Mucosa of descending colon (tissue), 3 donors: ENCODE results near the gene ATXN2L. TPM values are rescaled to one million over a fixed set of nuclear protein-coding genes. Genes with fewer than 3 reads are reported as not detected.

Source experiments
- ATAC-seq: fragments of 200-7000 bp; cut with Tn5 transposase; one replicate; pipeline ENCODE4 v1.9.1; 2020; ENCODE audit warnings: mild to moderate bottlenecking, moderate library complexity
- DNase-seq, 3 donors: peaks; one replicate each; pipeline ENCODE4 v3.0.0-alpha.2; 2020
- H3K36me3 ChIP-seq: fragments of 200-600 bp; one replicate; pipeline ENCODE4 v1.8.0; 2021; ENCODE audit warnings: low read depth, mild to moderate bottlenecking
- H3K4me1 ChIP-seq: fragments of 200-600 bp; one replicate; pipeline ENCODE4 v1.8.0; 2021; ENCODE audit warnings: low read depth, mild to moderate bottlenecking
- H3K4me3 ChIP-seq: fragments of 200-600 bp; one replicate; pipeline ENCODE4 v1.8.0; 2021; ENCODE audit warnings: mild to moderate bottlenecking
- H3K9me3 ChIP-seq: fragments of 200-600 bp; one replicate; pipeline ENCODE4 v1.8.0; 2021; ENCODE audit warnings: mild to moderate bottlenecking
- CTCF ChIP-seq: fragments of 200-600 bp; IDR thresholded peaks from one replicate; pipeline ENCODE4 v1.8.0; 2022; ENCODE audit warnings: antibody characterized with exemption, mild to moderate bottlenecking
- intact Hi-C, 2 donors: fragments of 100-400 bp; cut with DNase I in 1 of 2; cut with micrococcal nuclease in 1 of 2; formaldehyde crosslinking; loops; one replicate each; pipeline versions ENCODE4 v1.11.0 to v1.11.1; 2022; cut with DNase I, micrococcal nuclease
- total RNA-seq, 3 donors: library from RNA; stranded (reverse); fragmentation: NEBNext Ultra II Directional in 2 of 3; extraction: Animal tissue kit (Norgen Biotek cat#: 25700) in 2 of 3; gene quantifications; one replicate each; pipeline versions ENCODE4 v1.2.1 to v1.2.4, GENCODE V29; 2021 to 2023
- donor health status: DM: no; HTN: no; CAD: no; lungs with moderate emphysema.
- donor health status: DM: no; HTN: no; CAD: no.
- donor health status: DM: no; HTN: yes; CAD: no.

The ATXN2L gene
- total RNA-seq, 3 donors from 2014 or later, result 102 to 108 (median 107) TPM

DNA sequence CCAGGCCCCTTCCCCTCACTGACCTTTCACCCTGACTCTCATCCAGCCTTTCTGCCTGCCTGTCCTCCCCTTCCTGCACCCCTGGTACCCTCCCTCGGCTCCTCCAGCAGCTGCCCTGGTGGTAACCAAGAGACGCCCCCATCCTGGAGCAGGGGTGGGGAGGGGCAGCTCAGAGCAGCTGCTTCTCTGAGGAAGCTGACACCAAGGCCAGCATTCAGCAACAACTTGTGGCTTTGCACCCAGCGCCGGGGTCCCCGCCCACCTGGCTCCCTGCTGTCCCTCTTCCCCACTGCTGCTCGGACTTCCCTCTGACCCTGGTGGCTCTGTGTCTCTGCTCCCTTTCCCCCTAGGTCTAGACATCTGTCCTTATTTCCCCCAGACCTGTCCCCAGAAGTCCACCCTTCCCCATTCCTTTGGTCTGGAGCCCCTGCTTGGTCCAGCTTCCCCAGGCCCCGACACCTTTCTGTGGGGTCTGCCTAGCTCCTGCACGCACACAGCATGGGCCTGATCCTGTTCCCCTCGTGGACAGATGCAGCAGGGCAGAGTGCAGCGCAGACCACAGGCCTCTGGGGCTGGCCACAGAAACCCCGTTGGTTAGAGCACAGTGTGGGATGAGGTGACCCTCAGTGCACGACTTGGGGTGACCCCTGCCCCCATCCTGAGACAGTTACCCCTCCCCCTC is 54.3 kb downstream of the ATXN2L start:
- H3K4me1 ChIP-seq, result peaks cover 12% of the 10 kb centered on the region
- intact Hi-C loops, result no loop called here
- H3K4me3 ChIP-seq, result no peak overlapping the region
- no peaks in the 10 kb centered on the region for H3K36me3 ChIP-seq
- TF ChIP-seq CTCF, result no peak
- H3K9me3 ChIP-seq, result no peaks in the 10 kb centered on the region
- ATAC-seq, result no peak
- no peak for DNase-seq

- peaks cover 12% of the 10 kb centered on the region for H3K4me1 ChIP-seq
- TF ChIP-seq CTCF, result no peak
- intact Hi-C loops, result no loop called here
Observed at GRCh38 chr16:28877655-28878000, 54.8 kb downstream of the ATXN2L start.

DNA sequence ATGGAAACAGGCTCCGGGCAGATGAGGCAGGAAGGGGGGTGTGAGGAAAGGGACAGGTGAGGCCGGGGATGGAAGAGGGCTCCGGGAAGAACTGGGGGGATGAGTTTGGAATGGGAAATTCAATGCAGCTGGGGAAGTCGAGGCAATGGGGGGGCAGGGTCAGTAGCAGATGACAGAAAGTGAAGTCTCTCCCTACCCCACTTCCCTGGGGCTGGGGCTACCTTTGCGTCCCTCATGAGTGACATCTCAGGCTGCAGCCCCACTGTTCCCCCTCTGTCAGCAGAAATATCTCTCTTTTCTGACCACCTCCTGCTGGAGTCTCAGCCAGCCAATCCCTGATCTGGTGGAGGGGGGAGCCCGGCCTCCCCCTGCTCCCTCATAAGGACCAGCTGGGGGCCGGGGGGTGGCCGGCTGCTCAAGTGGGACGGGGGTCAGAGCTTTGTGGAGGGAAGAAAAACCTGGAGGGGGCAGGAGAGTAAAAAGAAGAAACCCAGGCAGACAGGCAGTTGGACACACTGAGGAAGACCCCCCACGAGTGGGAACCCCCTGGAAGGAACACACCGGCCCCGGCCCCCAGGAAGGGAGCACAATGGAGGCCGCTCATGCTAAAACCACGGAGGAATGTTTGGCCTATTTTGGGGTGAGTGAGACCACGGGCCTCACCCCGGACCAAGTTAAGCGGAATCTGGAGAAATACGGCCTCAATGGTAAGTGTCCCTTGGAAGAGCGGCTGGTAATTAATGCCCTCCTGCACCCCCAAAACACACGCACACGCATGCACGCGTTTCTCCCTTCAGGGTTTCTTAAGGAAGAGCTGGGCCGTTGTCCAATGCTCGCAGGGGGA is 55.5 kb downstream of the ATXN2L start, which contains the start of gene ATP2A1:
ATP2A1 (plus strand) TSS at position 406 of the 844 bp plus-strand sequence; CDS start at position 590, 184 bp downstream.
- TF ChIP-seq CTCF, result no peak
- H3K4me1 ChIP-seq, result peaks cover 12% of the 10 kb centered on the region
- H3K4me3 ChIP-seq, result no peak within 1 kb of the TSS
- DNase-seq, result no peak
- no peaks in the 10 kb centered on the region for H3K9me3 ChIP-seq
- H3K36me3 ChIP-seq, result no peaks in the 10 kb centered on the region
- ATAC-seq, result no peak
- intact Hi-C loops, result no loop called here

More at GRCh38 chr16:28877655-28878000, 54.8 kb downstream of the ATXN2L start:
- ATAC-seq, result no peak
- no peak for DNase-seq
- Histone ChIP-seq H3K4me3 (no peak overlapping the region), H3K9me3 (no peaks in the 10 kb centered on the region), H3K36me3 (no peaks in the 10 kb centered on the region)

- TF ChIP-seq CTCF, result no peak
- intact Hi-C loops, result no loop called here
- DNase-seq (no peak), ATAC-seq (peak; percentile 63)
- Histone ChIP-seq H3K36me3 (no peaks in the 10 kb centered on the region), H3K9me3 (no peaks in the 10 kb centered on the region), H3K4me1 (peaks cover 12% of the 10 kb centered on the region), H3K4me3 (peak overlapping the region; percentile 12)
Observed at GRCh38 chr16:28879261-28879840, 56.6 kb downstream of the ATXN2L start.

DNA sequence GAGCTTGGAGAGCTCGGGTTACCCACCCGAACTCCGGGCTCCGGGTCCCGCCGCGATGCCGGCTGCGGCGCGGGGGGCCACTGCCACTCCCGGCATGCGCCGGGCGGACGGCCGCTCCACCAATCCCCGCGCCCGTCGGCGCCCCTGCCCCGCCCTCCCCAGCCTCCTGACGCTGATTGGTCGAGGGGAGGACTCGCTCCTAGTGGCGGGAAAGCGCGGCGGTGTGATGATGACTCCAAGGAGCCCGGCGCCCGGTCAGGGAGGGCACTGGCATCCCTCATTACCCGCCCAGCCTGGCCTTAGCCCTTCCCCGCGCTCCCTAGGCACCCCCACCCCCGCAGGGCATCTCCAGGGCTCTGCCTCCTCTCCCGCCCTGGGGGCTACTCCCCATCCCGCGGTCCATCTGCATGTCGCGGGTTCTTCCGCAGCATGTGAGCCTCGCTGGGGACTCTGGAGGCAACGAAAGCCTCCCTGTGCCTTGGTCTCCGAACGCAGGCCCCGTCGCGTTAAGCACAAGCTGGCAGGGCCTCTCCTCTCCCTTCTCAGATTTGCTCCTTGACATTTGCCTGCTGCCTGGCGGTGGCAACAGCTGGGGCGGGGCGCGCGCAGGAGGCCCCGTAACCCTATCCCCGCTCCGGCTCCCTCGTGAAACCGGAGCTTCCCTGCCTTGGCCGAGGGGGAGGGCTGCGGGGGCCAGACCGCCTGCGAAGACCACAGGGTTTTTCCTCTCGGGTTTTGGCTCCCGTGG is 57.2 kb downstream of the ATXN2L start:
- no peaks in the 10 kb centered on the region for H3K36me3 ChIP-seq
- intact Hi-C loops, result no loop called here
- no peak for TF ChIP-seq CTCF
- DNase-seq (peak; percentile 90 to 92 (median 91)), ATAC-seq (peak; percentile 95)
- peaks cover 12% of the 10 kb centered on the region for H3K4me1 ChIP-seq
- no peaks in the 10 kb centered on the region for H3K9me3 ChIP-seq
- peak overlapping the region; percentile 12 for H3K4me3 ChIP-seq
